NT2/D1 (cell line): ENCODE measurements around the gene LRRC49.
"Not testable (repeated sequence)": the region's sequence is repeated elsewhere in the genome, so short reads cannot be mapped to it uniquely, and the experiment has no call there.

ENCODE experiments used
- DNase-seq: peaks from one replicate; pipeline ENCODE4 v3.0.0-alpha.2; 2011; ENCODE audit warnings: low read depth, low spot score
- H3K27me3 ChIP-seq: 2 replicates; pipeline ENCODE4 v1.6.0; 2011; ENCODE audit warnings: mild to moderate bottlenecking; ENCODE audit not compliant: insufficient read length, insufficient read depth
- H3K36me3 ChIP-seq: 2 replicates; pipeline ENCODE4 v1.6.1; 2011; ENCODE audit warnings: mild to moderate bottlenecking, low read length, mixed read lengths; ENCODE audit not compliant: insufficient read depth, insufficient read length
- H3K4me1 ChIP-seq: 2 replicates; pipeline ENCODE4 v1.5.1; 2011; ENCODE audit not compliant: insufficient read depth, insufficient read length
- H3K4me3 ChIP-seq: 2 replicates; pipeline ENCODE4 v1.5.1; 2011; ENCODE audit warnings: low read depth; ENCODE audit not compliant: insufficient read length
- H3K9ac ChIP-seq: 2 replicates; pipeline ENCODE4 v1.6.0; 2011; ENCODE audit warnings: low read depth; ENCODE audit not compliant: insufficient read length
- H3K9me3 ChIP-seq: 2 replicates; pipeline ENCODE4 v1.5.1; 2011; ENCODE audit warnings: mild to moderate bottlenecking, low read length; ENCODE audit not compliant: insufficient read depth
- SUZ12 ChIP-seq: IDR thresholded peaks from 2 replicates; pipeline ENCODE4 v1.6.1; 2011; ENCODE audit not compliant: insufficient read length, insufficient read depth; ENCODE audit errors: extremely low read depth
- YY1 ChIP-seq: IDR thresholded peaks from 2 replicates; pipeline ENCODE4 v1.6.1; 2011; ENCODE audit not compliant: insufficient read length, insufficient read depth
- ZNF274 ChIP-seq: IDR thresholded peaks from 2 replicates; pipeline ENCODE4 v1.6.1; 2011; ENCODE audit warnings: mild to moderate bottlenecking, low read depth, low read length

The LRRC49 gene

DNA sequence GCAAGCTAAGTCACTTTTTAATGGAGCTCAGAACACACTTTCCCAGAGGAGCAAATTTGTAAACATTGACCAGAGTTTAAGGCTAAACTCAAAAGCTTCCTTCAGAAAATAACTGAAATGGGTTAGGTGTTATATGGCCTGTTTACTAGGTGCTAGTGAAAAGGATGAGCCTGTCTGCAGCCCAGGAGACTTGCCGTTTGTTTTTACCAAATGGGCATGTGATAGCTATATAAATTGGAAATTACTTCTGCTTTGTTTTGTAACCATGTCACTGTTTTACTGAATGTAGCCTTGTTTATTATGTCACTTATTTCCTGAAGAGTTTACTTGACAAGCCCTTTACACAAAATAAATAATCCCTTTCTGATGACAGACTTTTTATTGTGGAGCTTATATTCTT is 113.3 kb downstream of the LRRC49 start:
- H3K36me3 ChIP-seq, result no peaks in the 10 kb centered on the region
- TF ChIP-seq SUZ12, result no peak
- no peak for TF ChIP-seq YY1
- no peak for TF ChIP-seq ZNF274
- H3K4me1 ChIP-seq, result no peaks in the 10 kb centered on the region
- H3K9ac ChIP-seq, result no peak overlapping the region
- H3K4me3 ChIP-seq, result no peak overlapping the region
- H3K9me3 ChIP-seq, result no peaks in the 10 kb centered on the region
- no peak for DNase-seq
- H3K27me3 ChIP-seq, result no peaks in the 10 kb centered on the region

GRCh38 chr15:71008250-71008870 is 115.7 kb downstream of the LRRC49 start:
- Histone ChIP-seq H3K27me3 (no peaks in the 10 kb centered on the region), H3K4me1 (no peaks in the 10 kb centered on the region), H3K4me3 (no peak overlapping the region), H3K36me3 (no peaks in the 10 kb centered on the region), H3K9ac (no peak overlapping the region), H3K9me3 (no peaks in the 10 kb centered on the region)
- no peak for TF ChIP-seq YY1
- TF ChIP-seq ZNF274, result no peak
- TF ChIP-seq SUZ12, result no peak
- no peak for DNase-seq

DNA sequence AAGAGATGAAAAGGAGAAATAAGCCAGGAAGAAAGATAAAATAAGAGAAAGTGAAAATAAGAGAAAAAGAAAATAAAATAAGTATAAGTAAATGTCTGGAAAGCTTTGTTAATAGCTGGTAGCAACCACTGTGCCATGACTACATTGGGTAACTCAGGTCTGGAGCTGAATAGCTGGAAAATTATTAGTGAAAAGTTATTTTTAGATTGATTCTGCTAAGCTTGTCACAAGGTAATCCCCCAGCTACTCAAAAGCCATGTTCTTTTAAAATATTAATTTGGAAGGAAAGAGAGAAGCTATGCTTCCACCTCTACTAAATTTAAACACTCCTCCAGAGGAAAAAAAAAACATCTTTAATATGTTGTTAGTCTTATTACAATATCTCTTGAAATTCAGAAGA is 117.8 kb downstream of the LRRC49 start:
- no peak for TF ChIP-seq SUZ12
- TF ChIP-seq ZNF274, result no peak
- no peak for TF ChIP-seq YY1
- Histone ChIP-seq H3K36me3 (no peaks in the 10 kb centered on the region), H3K9me3 (no peaks in the 10 kb centered on the region), H3K4me3 (no peak overlapping the region), H3K27me3 (no peaks in the 10 kb centered on the region), H3K4me1 (no peaks in the 10 kb centered on the region), H3K9ac (no peak overlapping the region)
- no peak for DNase-seq

- DNase-seq, result no peak
- Histone ChIP-seq H3K9ac (no peak overlapping the region), H3K36me3 (no peaks in the 10 kb centered on the region), H3K27me3 (no peaks in the 10 kb centered on the region), H3K9me3 (no peaks in the 10 kb centered on the region), H3K4me1 (no peaks in the 10 kb centered on the region), H3K4me3 (no peak overlapping the region)
- TF ChIP-seq ZNF274, result no peak
- no peak for TF ChIP-seq SUZ12
- no peak for TF ChIP-seq YY1
Observed at GRCh38 chr15:71010997-71011396, 118.4 kb downstream of the LRRC49 start.

GRCh38 chr15:71011503-71012155 is 119.0 kb downstream of the LRRC49 start:
- TF ChIP-seq YY1 (no peak), SUZ12 (no peak), ZNF274 (no peak)
- no peaks in the 10 kb centered on the region for H3K27me3 ChIP-seq
- peak; percentile 9 for DNase-seq
- no peak overlapping the region for H3K4me3 ChIP-seq
- H3K36me3 ChIP-seq, result no peaks in the 10 kb centered on the region
- H3K4me1 ChIP-seq, result no peaks in the 10 kb centered on the region
- H3K9ac ChIP-seq, result no peak overlapping the region
- H3K9me3 ChIP-seq, result no peaks in the 10 kb centered on the region

DNA sequence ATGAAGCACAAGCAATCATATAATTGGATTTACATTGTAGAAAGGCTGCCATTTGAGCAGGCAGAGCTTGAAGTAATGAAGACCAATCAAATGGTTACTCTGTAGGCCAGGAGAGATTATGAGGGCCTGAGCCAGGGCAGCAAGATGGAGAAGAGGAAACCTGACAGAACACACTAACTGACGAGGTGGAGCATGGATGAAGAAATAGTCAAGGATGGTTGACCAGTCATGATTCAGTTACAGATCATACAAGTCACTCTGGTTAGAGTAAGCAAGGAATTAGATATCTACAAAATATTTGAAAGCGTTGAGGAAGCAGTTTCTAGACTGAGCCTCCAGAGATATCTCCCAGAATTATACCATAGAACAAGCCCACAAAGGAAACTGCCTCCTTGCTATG is 120.8 kb downstream of the LRRC49 start:
- no peak for DNase-seq
- H3K4me1 ChIP-seq, result no peaks in the 10 kb centered on the region
- no peak overlapping the region for H3K4me3 ChIP-seq
- H3K9me3 ChIP-seq, result no peaks in the 10 kb centered on the region
- H3K9ac ChIP-seq, result no peak overlapping the region
- no peaks in the 10 kb centered on the region for H3K27me3 ChIP-seq
- TF ChIP-seq ZNF274 (no peak), YY1 (no peak), SUZ12 (no peak)
- H3K36me3 ChIP-seq, result no peaks in the 10 kb centered on the region

DNA sequence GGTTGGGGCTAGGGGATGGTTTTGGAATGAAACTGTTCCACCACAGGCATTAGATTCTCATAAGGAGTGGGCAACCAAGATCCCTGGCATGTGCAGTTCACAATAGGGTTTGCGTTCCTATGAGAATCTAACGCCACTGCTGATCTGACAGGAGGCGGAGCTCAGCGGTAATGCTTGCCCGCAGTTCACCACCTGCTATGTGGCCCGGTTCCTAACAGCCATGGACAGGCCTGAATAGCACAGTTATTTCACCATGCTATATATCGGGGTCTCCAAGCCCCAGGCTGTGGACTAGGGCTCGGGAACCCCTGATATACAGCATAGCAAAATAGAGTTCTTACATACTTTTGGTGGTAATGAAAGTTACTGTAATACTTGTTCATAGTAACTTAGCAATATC is 122.7 kb downstream of the LRRC49 start:
- H3K4me1 ChIP-seq, result no peaks in the 10 kb centered on the region
- no peak overlapping the region for H3K4me3 ChIP-seq
- DNase-seq, result no peak
- no peaks in the 10 kb centered on the region for H3K36me3 ChIP-seq
- peaks cover 2% of the 10 kb centered on the region; the same call in 1 of the 2 replicates for H3K9me3 ChIP-seq
- no peaks in the 10 kb centered on the region for H3K27me3 ChIP-seq
- TF ChIP-seq SUZ12 (no peak), YY1 (no peak), ZNF274 (no peak)
- no peak overlapping the region for H3K9ac ChIP-seq

- not testable (repeated sequence) for H3K9ac ChIP-seq
Observed at GRCh38 chr15:71031232-71031631, 138.6 kb downstream of the LRRC49 start.

GRCh38 chr15:71035478-71035877 is 142.9 kb downstream of the LRRC49 start:
- not testable (repeated sequence) for H3K4me1 ChIP-seq, H3K9ac ChIP-seq, DNase-seq, H3K4me3 ChIP-seq, H3K36me3 ChIP-seq, H3K27me3 ChIP-seq, H3K9me3 ChIP-seq

More at GRCh38 chr15:71031232-71031631, 138.6 kb downstream of the LRRC49 start:
- H3K27me3 ChIP-seq, H3K9me3 ChIP-seq, H3K4me3 ChIP-seq, DNase-seq, H3K4me1 ChIP-seq, H3K36me3 ChIP-seq: not testable (repeated sequence)
